Neural progenitor cell (in vitro differentiated cells): ENCODE results near the gene SIL1. TPM values are rescaled to one million over a fixed set of nuclear protein-coding genes. Genes with fewer than 3 reads are reported as not detected.

Experiments
- DNase-seq: peaks from one replicate; pipeline ENCODE4 v3.0.0-alpha.2; 2016; ENCODE audit warnings: low spot score
- H2AFZ ChIP-seq: fragments of 200-600 bp; sonication (generic); replicated peaks from 2 replicates; pipeline ENCODE4 v1.6.1; 2016; ENCODE audit warnings: antibody characterized with exemption
- H3F3A ChIP-seq: fragments of 200-600 bp; sonication (generic); 2 replicates; pipeline ENCODE4 v1.6.1; 2016; ENCODE audit warnings: antibody characterized with exemption, low read depth
- H3K27ac ChIP-seq: fragments of 200-600 bp; sonication (generic); 2 replicates; pipeline ENCODE4 v1.5.1; 2016; ENCODE audit warnings: mild to moderate bottlenecking
- H3K27me3 ChIP-seq: fragments of 200-600 bp; sonication (generic); 2 replicates; pipeline ENCODE4 v1.6.1; 2016; ENCODE audit warnings: mild to moderate bottlenecking, moderate library complexity
- H3K36me3 ChIP-seq: fragments of 200-600 bp; sonication (generic); 2 replicates; pipeline ENCODE4 v1.5.1; 2016
- H3K4me1 ChIP-seq: fragments of 200-600 bp; sonication (generic); 2 replicates; pipeline ENCODE4 v1.6.1; 2016; ENCODE audit warnings: mixed run types
- H3K4me2 ChIP-seq: fragments of 200-600 bp; sonication (generic); 2 replicates; pipeline ENCODE4 v1.6.1; 2016
- H3K4me3 ChIP-seq: fragments of 200-600 bp; sonication (generic); 2 replicates; pipeline ENCODE4 v1.5.1; 2016
- H3K79me2 ChIP-seq: fragments of 200-600 bp; sonication (generic); 2 replicates; pipeline ENCODE4 v1.6.1; 2016; ENCODE audit warnings: low read depth
- H3K9ac ChIP-seq: fragments of 200-600 bp; sonication (generic); 2 replicates; pipeline ENCODE4 v1.6.1; 2016
- H3K9me3 ChIP-seq: fragments of 200-600 bp; sonication (generic); 2 replicates; pipeline ENCODE4 v1.5.1; 2016; ENCODE audit warnings: low read depth
- H4K20me1 ChIP-seq: fragments of 200-600 bp; sonication (generic); 2 replicates; pipeline ENCODE4 v1.6.1; 2016; ENCODE audit warnings: low read depth
- H3K27ac Mint-ChIP-seq: 3 replicates; pipeline ENCODE4 v1.8.0; 2021; ENCODE audit warnings: mixed read lengths
- H3K27me3 Mint-ChIP-seq: 2 replicates; pipeline ENCODE4 v1.8.0; 2022; ENCODE audit warnings: low read depth, mild to moderate bottlenecking, inconsistent platforms, moderate library complexity, mixed read lengths; ENCODE audit not compliant: insufficient read depth
- H3K36me3 Mint-ChIP-seq: 3 replicates; pipeline ENCODE4 v1.8.0; 2021; ENCODE audit warnings: mixed read lengths
- H3K4me1 Mint-ChIP-seq: 3 replicates; pipeline ENCODE4 v1.8.0; 2021; ENCODE audit warnings: mixed read lengths
- H3K4me3 Mint-ChIP-seq: 3 replicates; pipeline ENCODE4 v1.8.0; 2021; ENCODE audit warnings: mild to moderate bottlenecking, moderate library complexity, mixed read lengths
- H3K9me3 Mint-ChIP-seq: 3 replicates; pipeline ENCODE4 v1.8.0; 2020; ENCODE audit warnings: mixed read lengths
- CTCF ChIP-seq: fragments of 200-600 bp; sonication (generic); IDR thresholded peaks from 2 replicates; pipeline ENCODE4 v1.5.1; 2017; ENCODE audit warnings: antibody characterized with exemption, mild to moderate bottlenecking
- EZH2 ChIP-seq: fragments of 200-600 bp; sonication (generic); IDR thresholded peaks from 2 replicates; pipeline ENCODE4 v1.6.1; 2017; ENCODE audit warnings: antibody characterized with exemption, mild to moderate bottlenecking, moderate library complexity
- EZH2phosphoT487 ChIP-seq: fragments of 200-600 bp; sonication (generic); IDR thresholded peaks from 2 replicates; pipeline ENCODE4 v1.6.1; 2017; ENCODE audit warnings: antibody characterized with exemption
- total RNA-seq: library from RNA; depleted of rRNA; stranded (reverse); fragments of >200 nt; gene quantifications from 2 replicates; pipeline ENCODE4 v1.2.3, GENCODE V29; 2015; ENCODE audit warnings: low replicate concordance

The SIL1 gene
- total RNA-seq, 1 donor from 2014 or later: 5.5 TPM

- no peak for DNase-seq
- Histone ChIP-seq H2AFZ (no peak overlapping the region), H3K9me3 (no peaks in the 10 kb centered on the region), H3F3A (no peaks in the 10 kb centered on the region), H3K27ac (no peak overlapping the region), H4K20me1 (no peaks in the 10 kb centered on the region), H3K4me1 (no peaks in the 10 kb centered on the region), H3K27me3 (no peaks in the 10 kb centered on the region), H3K79me2 (no peaks in the 10 kb centered on the region), H3K36me3 (no peaks in the 10 kb centered on the region), H3K4me3 (no peak overlapping the region), H3K9ac (no peak overlapping the region), H3K4me2 (no peak overlapping the region)
- H3K9me3 Mint-ChIP-seq: no peaks in the 10 kb centered on the region
- H3K27ac Mint-ChIP-seq: no peak overlapping the region
- no peaks in the 10 kb centered on the region for H3K27me3 Mint-ChIP-seq
- H3K36me3 Mint-ChIP-seq: no peaks in the 10 kb centered on the region
- peaks cover 2% of the 10 kb centered on the region for H3K4me1 Mint-ChIP-seq
- TF ChIP-seq EZH2 (no peak), CTCF (no peak), EZH2phosphoT487 (no peak)
- no peak overlapping the region for H3K4me3 Mint-ChIP-seq
These were observed 154.8 kb downstream of the SIL1 start for GRCh38 chr5:139043157-139043905.

GRCh38 chr5:139040081-139040480 is 158.1 kb downstream of the SIL1 start:
- H4K20me1 ChIP-seq: no peaks in the 10 kb centered on the region
- H3K4me3 ChIP-seq: no peak overlapping the region
- no peaks in the 10 kb centered on the region for H3K9me3 ChIP-seq
- no peaks in the 10 kb centered on the region for H3K36me3 ChIP-seq
- H3K27me3 Mint-ChIP-seq: no peaks in the 10 kb centered on the region
- TF ChIP-seq CTCF (no peak), EZH2phosphoT487 (no peak), EZH2 (no peak)
- H3F3A ChIP-seq: no peaks in the 10 kb centered on the region
- H3K4me1 ChIP-seq: no peaks in the 10 kb centered on the region
- peaks cover 12% of the 10 kb centered on the region for H3K9me3 Mint-ChIP-seq
- H3K27ac Mint-ChIP-seq: no peak overlapping the region
- H2AFZ ChIP-seq: no peak overlapping the region
- no peak for DNase-seq
- H3K79me2 ChIP-seq: no peaks in the 10 kb centered on the region
- H3K27me3 ChIP-seq: no peaks in the 10 kb centered on the region
- no peak overlapping the region for H3K9ac ChIP-seq
- no peak overlapping the region for H3K4me2 ChIP-seq
- no peak overlapping the region for H3K27ac ChIP-seq
- H3K36me3 Mint-ChIP-seq: peaks cover 6% of the 10 kb centered on the region
- no peak overlapping the region for H3K4me3 Mint-ChIP-seq
- peaks cover 4% of the 10 kb centered on the region for H3K4me1 Mint-ChIP-seq

- Histone ChIP-seq H3K27ac (no peak overlapping the region), H3F3A (no peaks in the 10 kb centered on the region), H3K36me3 (no peaks in the 10 kb centered on the region), H3K4me1 (no peaks in the 10 kb centered on the region), H4K20me1 (no peaks in the 10 kb centered on the region), H3K4me2 (no peak overlapping the region), H3K79me2 (no peaks in the 10 kb centered on the region), H3K27me3 (no peaks in the 10 kb centered on the region), H2AFZ (no peak overlapping the region), H3K4me3 (no peak overlapping the region), H3K9ac (no peak overlapping the region), H3K9me3 (no peaks in the 10 kb centered on the region)
- no peak overlapping the region for H3K4me3 Mint-ChIP-seq
- peaks cover 12% of the 10 kb centered on the region for H3K9me3 Mint-ChIP-seq
- peaks cover 6% of the 10 kb centered on the region for H3K36me3 Mint-ChIP-seq
- H3K27me3 Mint-ChIP-seq: no peaks in the 10 kb centered on the region
- no peak overlapping the region for H3K27ac Mint-ChIP-seq
- peak; percentile 15 for DNase-seq
- peaks cover 4% of the 10 kb centered on the region for H3K4me1 Mint-ChIP-seq
- peak; percentile 35 for TF ChIP-seq CTCF
- TF ChIP-seq EZH2: no peak
- TF ChIP-seq EZH2phosphoT487: no peak
These were observed 159.4 kb downstream of the SIL1 start for GRCh38 chr5:139038613-139039305.
